Measurements from ENCODE around the gene SHISAL2A. TPM values are rescaled to one million over a fixed set of nuclear protein-coding genes. Genes with fewer than 3 reads are reported as not detected.

Gene SHISAL2A
- polyA plus RNA-seq, 1 donor from 2014 or later, result not detected

DNA sequence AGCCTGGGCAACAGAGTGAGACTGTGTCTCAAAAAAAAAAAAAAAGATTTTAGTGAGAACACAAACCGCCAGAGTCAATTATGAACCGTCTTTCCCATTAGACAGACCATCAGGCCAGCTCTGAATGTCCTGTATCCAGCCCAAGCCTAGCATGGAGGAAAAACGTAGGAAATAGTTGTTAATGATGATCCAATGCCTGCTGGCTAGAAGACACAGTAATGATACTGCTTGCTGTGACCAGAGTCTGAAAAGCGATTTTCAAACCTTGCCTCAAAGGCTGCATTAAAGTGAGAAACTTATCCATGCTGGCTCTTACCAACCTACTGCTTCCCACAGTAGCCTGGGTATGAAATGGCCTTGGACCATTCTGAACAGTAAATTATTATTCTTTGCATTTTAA lies 48.2 kb downstream of the SHISAL2A start:
- no peaks in the 10 kb centered on the region for H4K20me1 ChIP-seq (ENCODE audit: insufficient read depth)
- no peak overlapping the region for H3K27ac ChIP-seq (ENCODE audit: low read length)
- H3K9me2 ChIP-seq (ENCODE audit: insufficient read depth, low read length), result no peaks in the 10 kb centered on the region
- H3K9me3 ChIP-seq (ENCODE audit: low read length), result no peaks in the 10 kb centered on the region
- no peaks in the 10 kb centered on the region for H3F3A ChIP-seq (ENCODE audit: insufficient read depth, low read length, poor library complexity, severe bottlenecking)
- TF ChIP-seq EP300 (conservative IDR thresholded peaks at IDR 0.05; ENCODE audit: poor library complexity, severe bottlenecking), result no peak
- TF ChIP-seq POLR2AphosphoS5 (IDR thresholded peaks at IDR 0.05), result peak; percentile 26
- no peak for TF ChIP-seq RAD21 (conservative IDR thresholded peaks at IDR 0.05)
- TF ChIP-seq, protein P1, sequence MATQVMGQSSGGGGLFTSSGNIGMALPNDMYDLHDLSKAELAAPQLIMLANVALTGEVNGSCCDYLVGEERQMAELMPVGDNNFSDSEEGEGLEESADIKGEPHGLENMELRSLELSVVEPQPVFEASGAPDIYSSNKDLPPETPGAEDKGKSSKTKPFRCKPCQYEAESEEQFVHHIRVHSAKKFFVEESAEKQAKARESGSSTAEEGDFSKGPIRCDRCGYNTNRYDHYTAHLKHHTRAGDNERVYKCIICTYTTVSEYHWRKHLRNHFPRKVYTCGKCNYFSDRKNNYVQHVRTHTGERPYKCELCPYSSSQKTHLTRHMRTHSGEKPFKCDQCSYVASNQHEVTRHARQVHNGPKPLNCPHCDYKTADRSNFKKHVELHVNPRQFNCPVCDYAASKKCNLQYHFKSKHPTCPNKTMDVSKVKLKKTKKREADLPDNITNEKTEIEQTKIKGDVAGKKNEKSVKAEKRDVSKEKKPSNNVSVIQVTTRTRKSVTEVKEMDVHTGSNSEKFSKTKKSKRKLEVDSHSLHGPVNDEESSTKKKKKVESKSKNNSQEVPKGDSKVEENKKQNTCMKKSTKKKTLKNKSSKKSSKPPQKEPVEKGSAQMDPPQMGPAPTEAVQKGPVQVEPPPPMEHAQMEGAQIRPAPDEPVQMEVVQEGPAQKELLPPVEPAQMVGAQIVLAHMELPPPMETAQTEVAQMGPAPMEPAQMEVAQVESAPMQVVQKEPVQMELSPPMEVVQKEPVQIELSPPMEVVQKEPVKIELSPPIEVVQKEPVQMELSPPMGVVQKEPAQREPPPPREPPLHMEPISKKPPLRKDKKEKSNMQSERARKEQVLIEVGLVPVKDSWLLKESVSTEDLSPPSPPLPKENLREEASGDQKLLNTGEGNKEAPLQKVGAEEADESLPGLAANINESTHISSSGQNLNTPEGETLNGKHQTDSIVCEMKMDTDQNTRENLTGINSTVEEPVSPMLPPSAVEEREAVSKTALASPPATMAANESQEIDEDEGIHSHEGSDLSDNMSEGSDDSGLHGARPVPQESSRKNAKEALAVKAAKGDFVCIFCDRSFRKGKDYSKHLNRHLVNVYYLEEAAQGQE (IDR thresholded peaks at IDR 0.05; ENCODE audit: borderline replicate concordance), result no peak
- TF ChIP-seq EZH2 (IDR thresholded peaks at IDR 0.05; ENCODE audit: borderline replicate concordance, insufficient read depth, low read length, poor library complexity, severe bottlenecking), result no peak
- TF ChIP-seq SMC3 (conservative IDR thresholded peaks at IDR 0.05; ENCODE audit: poor library complexity), result peak; percentile 17
- TF ChIP-seq, protein P2, sequence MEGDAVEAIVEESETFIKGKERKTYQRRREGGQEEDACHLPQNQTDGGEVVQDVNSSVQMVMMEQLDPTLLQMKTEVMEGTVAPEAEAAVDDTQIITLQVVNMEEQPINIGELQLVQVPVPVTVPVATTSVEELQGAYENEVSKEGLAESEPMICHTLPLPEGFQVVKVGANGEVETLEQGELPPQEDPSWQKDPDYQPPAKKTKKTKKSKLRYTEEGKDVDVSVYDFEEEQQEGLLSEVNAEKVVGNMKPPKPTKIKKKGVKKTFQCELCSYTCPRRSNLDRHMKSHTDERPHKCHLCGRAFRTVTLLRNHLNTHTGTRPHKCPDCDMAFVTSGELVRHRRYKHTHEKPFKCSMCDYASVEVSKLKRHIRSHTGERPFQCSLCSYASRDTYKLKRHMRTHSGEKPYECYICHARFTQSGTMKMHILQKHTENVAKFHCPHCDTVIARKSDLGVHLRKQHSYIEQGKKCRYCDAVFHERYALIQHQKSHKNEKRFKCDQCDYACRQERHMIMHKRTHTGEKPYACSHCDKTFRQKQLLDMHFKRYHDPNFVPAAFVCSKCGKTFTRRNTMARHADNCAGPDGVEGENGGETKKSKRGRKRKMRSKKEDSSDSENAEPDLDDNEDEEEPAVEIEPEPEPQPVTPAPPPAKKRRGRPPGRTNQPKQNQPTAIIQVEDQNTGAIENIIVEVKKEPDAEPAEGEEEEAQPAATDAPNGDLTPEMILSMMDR (IDR thresholded peaks at IDR 0.05; ENCODE audit: poor library complexity, severe bottlenecking), result no peak
- H3K9ac ChIP-seq (ENCODE audit: low read length), result no peak overlapping the region
- no peak overlapping the region for H2AFZ ChIP-seq (ENCODE audit: low read depth, low read length)
- H3K79me2 ChIP-seq (replicated peaks; ENCODE audit: insufficient read depth, low read length), result no peaks in the 10 kb centered on the region
- H3K4me3 ChIP-seq (ENCODE audit: low read length), result no peak overlapping the region
- no peak overlapping the region for H3K4me2 ChIP-seq (ENCODE audit: low read length)
- no peaks in the 10 kb centered on the region for H3K36me3 ChIP-seq (ENCODE audit: insufficient read depth, low read length)
- no peaks in the 10 kb centered on the region for H3K27me3 ChIP-seq (ENCODE audit: insufficient read depth, low read depth, low read length)

DNA sequence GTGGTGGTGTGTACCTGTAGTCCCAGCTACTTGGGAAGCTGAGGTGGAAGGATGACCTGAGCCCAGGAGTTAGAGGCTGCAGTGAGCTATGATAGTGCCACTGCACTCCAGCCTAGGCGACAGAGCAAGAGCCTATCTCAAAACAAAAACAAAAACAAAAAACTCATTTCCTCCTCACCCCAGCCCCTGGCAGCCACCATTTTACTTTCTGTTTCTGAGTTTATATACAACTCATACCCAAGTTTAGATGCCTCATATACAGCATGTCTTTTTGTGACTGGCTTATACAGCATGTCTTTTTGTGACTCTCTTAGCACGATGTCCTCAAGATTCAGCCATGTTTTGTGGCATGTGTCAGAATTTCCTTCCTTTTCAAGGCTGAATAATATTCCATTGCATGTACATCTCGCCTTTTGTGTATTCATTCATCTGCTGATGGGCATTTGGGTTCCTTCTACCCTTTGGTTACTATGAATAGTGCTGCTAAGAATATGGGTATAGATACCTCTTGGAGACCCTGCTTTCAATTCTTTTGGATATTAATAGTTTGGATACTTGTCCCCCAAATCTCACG lies 50.5 kb downstream of the SHISAL2A start:
- Histone ChIP-seq H3K27ac (ENCODE audit: low read length) (no peak overlapping the region), H3K27me3 (ENCODE audit: insufficient read depth, low read depth, low read length) (no peaks in the 10 kb centered on the region), H2AFZ (ENCODE audit: low read depth, low read length) (no peak overlapping the region), H3F3A (ENCODE audit: insufficient read depth, low read length, poor library complexity, severe bottlenecking) (no peaks in the 10 kb centered on the region), H3K9ac (ENCODE audit: low read length) (no peak overlapping the region), H3K36me3 (ENCODE audit: insufficient read depth, low read length) (no peaks in the 10 kb centered on the region), H3K4me3 (ENCODE audit: low read length) (no peak overlapping the region), H3K9me2 (ENCODE audit: insufficient read depth, low read length) (no peaks in the 10 kb centered on the region), H3K4me2 (ENCODE audit: low read length) (no peak overlapping the region), H3K9me3 (ENCODE audit: low read length) (no peaks in the 10 kb centered on the region), H3K79me2 (replicated peaks; ENCODE audit: insufficient read depth, low read length) (no peaks in the 10 kb centered on the region), H4K20me1 (ENCODE audit: insufficient read depth) (no peaks in the 10 kb centered on the region)
- TF ChIP-seq MXI1 (conservative IDR thresholded peaks at IDR 0.05; ENCODE audit: poor library complexity, severe bottlenecking) (no peak), RAD21 (conservative IDR thresholded peaks at IDR 0.05) (no peak)

DNA sequence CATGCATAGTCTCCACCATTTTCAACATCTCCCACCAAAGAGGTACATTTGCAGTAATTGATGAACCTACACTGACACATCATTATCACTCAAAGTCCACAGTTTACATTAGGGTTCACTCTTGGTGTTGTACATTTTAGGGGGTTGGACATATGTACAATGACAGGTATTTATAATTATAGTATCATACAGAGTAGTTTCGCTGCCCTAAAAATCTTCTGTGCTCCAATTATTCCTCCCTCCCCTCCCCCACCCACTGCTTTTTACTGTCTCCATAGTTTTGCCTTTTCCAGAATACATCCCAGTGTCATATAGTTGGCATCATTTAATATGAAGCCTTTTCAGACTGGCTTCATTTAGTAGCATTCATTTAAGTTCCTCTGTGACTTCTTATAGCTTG lies 51.6 kb downstream of the SHISAL2A start:
- Histone ChIP-seq H3K4me2 (ENCODE audit: low read length) (no peak overlapping the region), H3K27me3 (ENCODE audit: insufficient read depth, low read depth, low read length) (no peaks in the 10 kb centered on the region), H3K9me2 (ENCODE audit: insufficient read depth, low read length) (no peaks in the 10 kb centered on the region), H4K20me1 (ENCODE audit: insufficient read depth) (no peaks in the 10 kb centered on the region), H2AFZ (ENCODE audit: low read depth, low read length) (no peak overlapping the region), H3K9ac (ENCODE audit: low read length) (no peak overlapping the region), H3K9me3 (ENCODE audit: low read length) (no peaks in the 10 kb centered on the region), H3F3A (ENCODE audit: insufficient read depth, low read length, poor library complexity, severe bottlenecking) (no peaks in the 10 kb centered on the region), H3K79me2 (replicated peaks; ENCODE audit: insufficient read depth, low read length) (no peaks in the 10 kb centered on the region), H3K36me3 (ENCODE audit: insufficient read depth, low read length) (no peaks in the 10 kb centered on the region), H3K4me3 (ENCODE audit: low read length) (no peak overlapping the region), H3K27ac (ENCODE audit: low read length) (no peak overlapping the region)
- TF ChIP-seq POLR2AphosphoS5 (IDR thresholded peaks at IDR 0.05) (no peak), SMC3 (conservative IDR thresholded peaks at IDR 0.05; ENCODE audit: poor library complexity) (no peak), RAD21 (conservative IDR thresholded peaks at IDR 0.05) (no peak), MXI1 (conservative IDR thresholded peaks at IDR 0.05; ENCODE audit: poor library complexity, severe bottlenecking) (no peak), EP300 (conservative IDR thresholded peaks at IDR 0.05; ENCODE audit: poor library complexity, severe bottlenecking) (no peak), EZH2 (IDR thresholded peaks at IDR 0.05; ENCODE audit: borderline replicate concordance, insufficient read depth, low read length, poor library complexity, severe bottlenecking) (no peak)
